Peyer's patch (tissue), 4 donors: Measurements from ENCODE around the gene ZNF106. TPM values are rescaled to one million over a fixed set of nuclear protein-coding genes. Genes with fewer than 3 reads are reported as not detected.

Experiments
- DNase-seq, 3 donors: peaks; one replicate each; pipeline ENCODE4 v3.0.0-alpha.2; 2017 to 2019
- H3K27ac ChIP-seq, 4 donors: fragments of 200-600 bp; sonication (generic); one replicate each; pipeline ENCODE4 v1.5.1; 2016 to 2019
- H3K27me3 ChIP-seq, 2 donors: fragments of 200-600 bp; sonication (generic); one replicate each; pipeline ENCODE4 v1.5.1; 2019
- H3K36me3 ChIP-seq, 3 donors: fragments of 200-600 bp; sonication (generic); one replicate each; pipeline ENCODE4 v1.5.1; 2016 to 2019
- H3K4me1 ChIP-seq, 4 donors: fragments of 200-600 bp; sonication (generic); one replicate each; pipeline ENCODE4 v1.5.1; 2016 to 2019
- H3K4me3 ChIP-seq, 4 donors: fragments of 200-600 bp; sonication (generic); 1 replicate in 3 of 4; 2 replicates in 1 of 4; pipeline ENCODE4 v1.5.1; 2016 to 2019; ENCODE audit warnings: mild to moderate bottlenecking in 1 of 4
- H3K9me3 ChIP-seq, 4 donors: fragments of 200-600 bp; sonication (generic); one replicate each; pipeline ENCODE4 v1.5.1; 2016 to 2019; ENCODE audit warnings: mild to moderate bottlenecking in 1 of 4
- POLR2A ChIP-seq, 2 donors: fragments of 450-650 bp; IDR thresholded peaks; one replicate each; pipeline ENCODE4 v1.5.1; 2017; ENCODE audit warnings: antibody characterized with exemption in 2 of 2, mild to moderate bottlenecking in 2 of 2, moderate library complexity in 2 of 2
- total RNA-seq, 4 donors: library from RNA; depleted of rRNA; stranded (reverse); fragments of >200 nt; gene quantifications; one replicate each; pipeline ENCODE4 v1.1.0, GENCODE V29; 2016
- TF ChIP-seq, protein P1 (sequence below), 6 experiments: fragments of 450-650 bp in 4 of 6; fragments of 200-600 bp in 2 of 6; sonication (generic) in 1 of 6; IDR thresholded peaks; one replicate each; pipeline ENCODE4 v1.5.1; 2017 to 2019; ENCODE audit warnings: antibody characterized with exemption in 6 of 6, mild to moderate bottlenecking in 3 of 6, moderate library complexity in 1 of 6

The ZNF106 gene
- total RNA-seq, 4 donors from 2014 or later: 31.7 to 74.3 (median 42.1) TPM

DNA sequence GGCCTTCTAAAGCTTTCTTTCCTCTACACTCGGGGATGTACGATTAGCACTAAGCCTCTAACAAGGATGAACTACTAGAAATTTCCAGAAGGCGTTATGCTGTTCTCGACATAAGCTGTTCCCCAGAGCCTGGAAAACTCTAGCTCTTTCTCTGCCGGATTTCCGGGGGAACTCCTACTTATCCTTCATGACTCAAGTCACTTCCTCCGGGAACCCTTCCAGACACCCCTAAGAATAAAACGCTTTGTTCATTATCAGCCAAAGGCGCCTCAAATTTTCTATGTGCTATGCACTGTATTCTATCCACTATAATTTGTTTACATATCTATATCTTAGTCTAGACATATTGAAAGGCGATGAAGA, 4.0 kb upstream of the ZNF106 start:
- DNase-seq: peak in 2 of 3 donors; percentile 34 to 72
- Histone ChIP-seq H3K4me3 (peak overlapping the region; percentile 62 to 89 (median 68)), H3K9me3 (no peaks in the 10 kb centered on the region), H3K4me1 (peaks cover 0 to 59% (median 6%) of the 10 kb centered on the region in 4 donors), H3K27me3 (no peaks in the 10 kb centered on the region), H3K27ac (peak overlapping the region; percentile 81 to 94 (median 84)), H3K36me3 (no peaks in the 10 kb centered on the region)
- TF ChIP-seq, protein P1, sequence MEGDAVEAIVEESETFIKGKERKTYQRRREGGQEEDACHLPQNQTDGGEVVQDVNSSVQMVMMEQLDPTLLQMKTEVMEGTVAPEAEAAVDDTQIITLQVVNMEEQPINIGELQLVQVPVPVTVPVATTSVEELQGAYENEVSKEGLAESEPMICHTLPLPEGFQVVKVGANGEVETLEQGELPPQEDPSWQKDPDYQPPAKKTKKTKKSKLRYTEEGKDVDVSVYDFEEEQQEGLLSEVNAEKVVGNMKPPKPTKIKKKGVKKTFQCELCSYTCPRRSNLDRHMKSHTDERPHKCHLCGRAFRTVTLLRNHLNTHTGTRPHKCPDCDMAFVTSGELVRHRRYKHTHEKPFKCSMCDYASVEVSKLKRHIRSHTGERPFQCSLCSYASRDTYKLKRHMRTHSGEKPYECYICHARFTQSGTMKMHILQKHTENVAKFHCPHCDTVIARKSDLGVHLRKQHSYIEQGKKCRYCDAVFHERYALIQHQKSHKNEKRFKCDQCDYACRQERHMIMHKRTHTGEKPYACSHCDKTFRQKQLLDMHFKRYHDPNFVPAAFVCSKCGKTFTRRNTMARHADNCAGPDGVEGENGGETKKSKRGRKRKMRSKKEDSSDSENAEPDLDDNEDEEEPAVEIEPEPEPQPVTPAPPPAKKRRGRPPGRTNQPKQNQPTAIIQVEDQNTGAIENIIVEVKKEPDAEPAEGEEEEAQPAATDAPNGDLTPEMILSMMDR (IDR thresholded peaks at IDR 0.05): peak in 1 of 6 experiments; percentile 9
- TF ChIP-seq POLR2A (IDR thresholded peaks at IDR 0.05): no peak

DNA sequence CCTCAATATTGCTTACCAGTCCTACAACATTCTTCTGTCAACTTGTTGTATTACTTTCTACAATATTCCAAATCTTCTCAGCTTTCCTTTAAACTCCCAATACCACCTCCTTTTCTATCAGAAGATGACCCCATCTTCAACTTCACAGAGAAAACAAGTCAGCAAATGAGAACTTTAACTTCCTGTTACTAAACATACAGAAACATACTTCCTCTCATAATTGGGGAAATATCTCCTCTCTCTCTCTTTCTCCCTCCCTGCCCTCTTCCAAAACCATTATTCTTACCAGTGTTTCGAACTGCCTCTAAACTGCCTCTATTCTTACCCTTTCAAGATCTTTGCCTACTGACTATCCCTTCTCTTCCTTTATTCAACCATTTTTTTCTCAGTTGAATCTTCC, 2.7 kb upstream of the ZNF106 start:
- no peaks in the 10 kb centered on the region for H3K9me3 ChIP-seq
- DNase-seq: no peak
- no peak overlapping the region for H3K4me3 ChIP-seq
- no peaks in the 10 kb centered on the region for H3K27me3 ChIP-seq
- H3K36me3 ChIP-seq: no peaks in the 10 kb centered on the region
- peak overlapping the region; percentile 36 to 94 (median 63) for H3K27ac ChIP-seq
- TF ChIP-seq, protein P1 (IDR thresholded peaks at IDR 0.05): no peak
- no peak for TF ChIP-seq POLR2A (IDR thresholded peaks at IDR 0.05)
- H3K4me1 ChIP-seq: peaks cover 0 to 53% (median 4%) of the 10 kb centered on the region in 4 donors

DNA sequence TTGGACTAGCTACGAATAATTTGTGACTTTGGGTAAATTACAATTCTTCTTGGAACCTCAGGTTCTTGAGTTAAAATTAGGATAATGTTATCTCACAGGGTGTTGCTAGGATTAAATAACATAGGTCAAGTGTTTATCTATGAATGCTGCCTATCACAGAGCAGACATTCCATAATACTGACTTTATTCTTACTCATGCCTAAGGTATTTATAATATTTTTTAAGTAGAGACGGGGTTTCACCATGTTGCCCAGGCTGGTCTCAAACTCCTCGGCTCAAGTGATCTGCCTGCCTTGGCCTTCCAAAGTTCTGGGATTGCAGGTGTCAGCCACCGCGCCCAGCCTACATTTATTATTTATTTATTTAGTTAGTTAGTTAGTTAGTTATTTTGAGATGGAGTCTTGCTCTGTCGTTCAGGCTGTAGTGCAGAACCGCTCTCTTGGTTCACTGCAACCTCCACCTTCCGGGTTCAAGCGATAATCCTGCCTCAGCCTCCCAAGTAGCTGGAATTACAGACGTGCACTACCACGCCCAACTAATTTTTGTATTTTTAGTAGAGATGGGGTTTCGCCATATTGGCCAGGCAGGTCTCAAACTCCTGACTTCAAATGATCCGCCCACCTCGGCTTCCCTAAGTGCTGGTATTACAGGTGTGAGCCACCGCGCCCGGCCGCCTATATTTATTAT, 741 bp upstream of the ZNF106 start:
- Histone ChIP-seq H3K4me3 (peak overlapping the region; percentile 76 to 91 (median 88)), H3K36me3 (no peaks in the 10 kb centered on the region), H3K4me1 (peaks cover 0 to 36% (median 4%) of the 10 kb centered on the region in 4 donors), H3K27me3 (no peaks in the 10 kb centered on the region), H3K27ac (peak overlapping the region; percentile 86 to 94 (median 90)), H3K9me3 (no peaks in the 10 kb centered on the region)
- DNase-seq: no peak
- TF ChIP-seq POLR2A (IDR thresholded peaks at IDR 0.05): no peak
- TF ChIP-seq, protein P1 (IDR thresholded peaks at IDR 0.05): no peak

DNA sequence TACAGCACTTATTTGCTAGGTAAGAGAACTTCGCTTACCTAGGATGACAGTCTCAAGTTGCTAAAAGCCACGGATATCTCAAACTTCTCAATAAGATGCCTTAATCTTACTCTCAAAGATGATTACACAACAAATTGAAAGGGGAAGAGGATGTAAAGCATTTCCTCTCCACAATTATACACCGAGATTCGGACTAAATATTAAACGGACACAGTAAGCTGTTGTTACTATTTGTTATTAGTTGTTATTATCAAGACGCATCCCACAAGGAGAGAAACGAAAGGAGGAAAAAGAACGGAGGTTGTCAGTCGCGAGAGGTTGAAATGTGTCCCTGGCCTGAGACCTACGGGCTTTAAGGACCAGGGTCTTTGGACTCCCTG, 660 bp downstream of the ZNF106 start:
- DNase-seq: no peak
- Histone ChIP-seq H3K27me3 (no peaks in the 10 kb centered on the region), H3K4me1 (peaks cover 0 to 31% (median 4%) of the 10 kb centered on the region in 4 donors), H3K9me3 (no peaks in the 10 kb centered on the region), H3K4me3 (peak overlapping the region; percentile 76 to 91 (median 88)), H3K27ac (peak overlapping the region; percentile 86 to 94 (median 90)), H3K36me3 (no peaks in the 10 kb centered on the region)
- no peak for TF ChIP-seq POLR2A (IDR thresholded peaks at IDR 0.05)
- TF ChIP-seq, protein P1 (IDR thresholded peaks at IDR 0.05): no peak

DNA sequence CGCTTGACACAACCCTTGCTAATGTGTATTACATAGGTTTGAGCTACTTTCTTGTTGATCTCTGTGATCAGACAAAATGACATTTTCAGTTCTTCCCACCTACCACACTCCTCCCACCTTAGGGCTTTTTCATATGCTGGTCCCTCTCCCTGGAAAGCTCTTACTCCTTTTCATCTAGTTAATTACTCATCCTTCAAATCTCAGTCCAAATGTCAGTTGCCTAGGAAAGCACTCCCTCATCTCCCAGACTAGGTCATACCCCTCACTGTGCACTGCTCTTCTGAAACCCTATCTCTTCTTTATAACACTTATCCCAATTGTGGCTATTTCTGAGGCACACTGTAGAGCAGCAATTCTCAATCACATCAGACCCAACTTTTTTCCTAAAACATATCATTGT, 7.3 kb downstream of the ZNF106 start:
- H3K27me3 ChIP-seq: no peaks in the 10 kb centered on the region
- no peak overlapping the region for H3K27ac ChIP-seq
- TF ChIP-seq POLR2A (IDR thresholded peaks at IDR 0.05): no peak
- TF ChIP-seq, protein P1 (IDR thresholded peaks at IDR 0.05): no peak
- no peaks in the 10 kb centered on the region for H3K9me3 ChIP-seq
- H3K4me3 ChIP-seq: no peak overlapping the region
- H3K4me1 ChIP-seq: no peaks in the 10 kb centered on the region
- no peak for DNase-seq
- H3K36me3 ChIP-seq: no peaks in the 10 kb centered on the region
